K562 (cell line): Measurements from ENCODE around the gene SYT14. TPM values are rescaled to one million over a fixed set of nuclear protein-coding genes. Genes with fewer than 3 reads are reported as not detected.
"Not testable (repeated sequence)": the region's sequence is repeated elsewhere in the genome, so short reads cannot be mapped to it uniquely, and the experiment has no call there.

ENCODE experiments used
- ATAC-seq: fragments of 200-7000 bp; cut with Tn5 transposase; 3 replicates; pipeline ENCODE4 v1.9.1; 2020; ENCODE audit warnings: moderate library complexity
- BruUV-seq: library from RNA; stranded (reverse); fragments of 400-500 nt; replicated peaks from 2 replicates; lab custom pipeline; 2021; lab: Mats Ljungman, UMichigan
- CTCF ChIA-PET: fragments of 300-600 bp; formaldehyde crosslinking; extraction: SDS; loops from one replicate; lab custom pipeline; 2021; ENCODE audit warnings: low intra/inter-chr PET ratio; lab: Yijun Ruan, JAX
- POLR2A ChIA-PET: fragments of 300-600, 350-650 bp; sonication (Branson Sonifier 250); formaldehyde crosslinking; extraction: SDS; loops from one replicate; lab custom pipeline; 2021; ENCODE audit warnings: antibody characterized with exemption, inconsistent platforms; lab: Yijun Ruan, JAX
- DNase-seq, 4 experiments: peaks; one replicate each; pipeline versions ENCODE4 v3.0.0 to v3.0.0-alpha.2; 2011 to 2018; ENCODE audit warnings: low spot score in 3 of 4, mixed read lengths in 3 of 4; ENCODE audit errors: extremely low read depth in 1 of 4
- FAIRE-seq: peaks from 2 replicates; lab custom pipeline; 2011; peaks lifted over from hg19 to GRCh38; lab: Jason Lieb, UNC
- H2AFZ ChIP-seq: 2 replicates; pipeline ENCODE4 v1.6.0; 2011; ENCODE audit warnings: low read depth, low read length, control low read depth, inconsistent platforms
- H3K27ac ChIP-seq: fragments of 200-600 bp; 3 replicates; pipeline ENCODE4 v1.8.0; 2011; ENCODE audit warnings: low read depth, mild to moderate bottlenecking, control low read depth, inconsistent platforms, low read length, moderate library complexity, mixed read lengths; ENCODE audit errors: extremely low read depth
- H3K27me3 ChIP-seq, 2 experiments: fragments of 300-600 bp in 1 of 2; 2 replicates in 1 of 2; 3 replicates in 1 of 2; pipeline versions ENCODE4 v1.6.0 to v1.8.0; 2011; ENCODE audit warnings: inconsistent platforms in 2 of 2, low read length in 2 of 2, mild to moderate bottlenecking in 1 of 2, mixed read lengths in 1 of 2, moderate library complexity in 1 of 2; ENCODE audit not compliant: control insufficient read depth in 2 of 2, insufficient read depth in 2 of 2
- H3K36me3 ChIP-seq: fragments of 300-600 bp; 3 replicates; pipeline ENCODE4 v1.8.0; 2011; ENCODE audit warnings: mild to moderate bottlenecking, low read length, inconsistent platforms; ENCODE audit not compliant: control insufficient read depth, insufficient read depth
- H3K4me1 ChIP-seq, 2 experiments: fragments of 200-600 bp in 1 of 2; replicated peaks in 1 of 2; 2 replicates in 1 of 2; 3 replicates in 1 of 2; pipeline versions ENCODE4 v1.5.1 to v1.8.0; 2011; ENCODE audit warnings: inconsistent platforms in 2 of 2, low read length in 2 of 2, mild to moderate bottlenecking in 1 of 2, mixed read lengths in 1 of 2, moderate library complexity in 1 of 2; ENCODE audit not compliant: control insufficient read depth in 2 of 2, insufficient read depth in 2 of 2
- H3K4me2 ChIP-seq: 2 replicates; pipeline ENCODE4 v1.6.1; 2011; ENCODE audit warnings: low read length, control low read depth, inconsistent platforms, mixed read lengths; ENCODE audit not compliant: insufficient read depth
- H3K4me3 ChIP-seq: fragments of 200-600 bp; sonication (generic), shearing (Covaris generic); 2 replicates; pipeline ENCODE4 v1.5.1; 2016; ENCODE audit warnings: control low read depth, inconsistent platforms
- H3K79me2 ChIP-seq: fragments of 200-600 bp; 3 replicates; pipeline ENCODE4 v1.8.0; 2011; ENCODE audit warnings: low read length, inconsistent platforms; ENCODE audit not compliant: control insufficient read depth, insufficient read depth
- H3K9ac ChIP-seq, 2 experiments: 2 replicates each; pipeline versions ENCODE4 v1.6.0 to v1.6.1; 2011; ENCODE audit warnings: low read depth in 2 of 2, low read length in 2 of 2, control low read depth in 1 of 2, inconsistent platforms in 1 of 2, mild to moderate bottlenecking in 1 of 2, mixed read lengths in 1 of 2; ENCODE audit not compliant: insufficient read depth in 1 of 2
- H3K9me1 ChIP-seq: one replicate; pipeline ENCODE4 v1.6.0; 2011; ENCODE audit warnings: inconsistent platforms, mild to moderate bottlenecking, low read length, moderate library complexity; ENCODE audit not compliant: control insufficient read depth, insufficient read depth
- H3K9me3 ChIP-seq: replicated peaks from 2 replicates; pipeline ENCODE4 v1.5.1; 2011; ENCODE audit warnings: low read depth, low read length, inconsistent platforms; ENCODE audit not compliant: control insufficient read depth, insufficient read depth
- H4K20me1 ChIP-seq: replicated peaks from 2 replicates; pipeline ENCODE4 v1.6.1; 2011; ENCODE audit warnings: low read length, inconsistent platforms, mixed read lengths; ENCODE audit not compliant: control insufficient read depth, insufficient read depth
- TCF7L2 ChIP-seq: fragments of 150-350 bp; IDR thresholded peaks from 2 replicates; pipeline ENCODE4 v1.6.1; 2016; ENCODE audit warnings: low read depth, mild to moderate bottlenecking, low read length, moderate library complexity
- WGBS: fragments of 100-300 bp; shearing (Covaris generic); methylation state at CpG from one replicate; pipeline ENCODE4 v1.1.6; 2016; ENCODE audit warnings: low coverage, mixed read lengths; ENCODE audit not compliant: insufficient coverage; ENCODE audit errors: missing lambda C conversion rate; 5-methylcytosine and 5-hydroxymethylcytosine counted together
- in situ Hi-C: fragments of 300-500 bp; cut with MboI; formaldehyde crosslinking; loops from 4 replicates; pipeline ENCODE4 v1.15.0; 2018; ENCODE audit warnings: inconsistent platforms, mixed read lengths
- intact Hi-C: fragments of 100-400 bp; cut with micrococcal nuclease; formaldehyde crosslinking; loops from 2 replicates; pipeline ENCODE4 v1.14.2; 2022
- polyA plus RNA-seq, 8 experiments: library from polyadenylated mRNA; depleted of rRNA in 4 of 8; stranded (reverse) in 5 of 8; unstranded in 3 of 8; fragments of >200 nt; fragmentation: Nextera tagmentation in 2 of 8; fragmentation: Illumina TruSeq in 1 of 8; extraction: Ambion mirVana in 2 of 8; extraction: Trizol in 1 of 8; gene quantifications; 2 replicates each; pipeline versions ENCODE4 v1.2.1 to v1.2.3, GENCODE V29; 2011 to 2014; ENCODE audit warnings: inconsistent platforms in 1 of 8, missing spikeins in 1 of 8
- total RNA-seq, 7 experiments: library from RNA; depleted of rRNA in 6 of 7; stranded (reverse); fragments of >200 nt in 6 of 7; fragmentation: Illumina TruSeq in 2 of 7; extraction: Trizol in 2 of 7; gene quantifications; 2 replicates each; pipeline versions ENCODE4 v1.2.1 to v1.2.3, GENCODE V29; 2011 to 2021; ENCODE audit warnings: low replicate concordance in 1 of 7
- TF ChIP-seq, protein P1 (sequence below): fragments of 450-650 bp; IDR thresholded peaks from 2 replicates; pipeline ENCODE4 v1.6.1; 2016; ENCODE audit warnings: borderline replicate concordance

The SYT14 gene
- total and polyA plus RNA-seq, 9 of the 15 experiments (the other 6 are each of a cell fraction or from before 2014, with no cell fraction given) = 0.01 to 0.04 TPM; not detected in 7

DNA sequence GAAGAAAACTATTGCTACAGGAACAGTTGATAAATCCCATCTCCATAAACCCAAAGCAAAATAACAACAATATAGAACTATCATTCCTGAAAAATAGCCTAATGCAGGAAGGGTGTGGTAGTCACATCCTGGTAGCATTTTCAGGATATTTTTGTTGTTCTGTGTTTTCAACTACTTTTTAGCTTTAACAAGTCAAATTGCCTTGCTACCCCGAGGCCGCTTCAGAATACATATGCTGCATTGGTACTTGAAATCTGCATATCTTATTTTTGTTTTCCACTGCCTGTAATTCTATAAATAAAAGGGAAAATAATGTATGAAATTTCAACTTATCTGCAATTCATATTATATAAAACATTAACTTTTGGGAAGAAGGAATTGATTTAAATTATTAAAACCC lies 36.8 kb upstream of the SYT14 start (continued):
- TF ChIP-seq, protein P1, sequence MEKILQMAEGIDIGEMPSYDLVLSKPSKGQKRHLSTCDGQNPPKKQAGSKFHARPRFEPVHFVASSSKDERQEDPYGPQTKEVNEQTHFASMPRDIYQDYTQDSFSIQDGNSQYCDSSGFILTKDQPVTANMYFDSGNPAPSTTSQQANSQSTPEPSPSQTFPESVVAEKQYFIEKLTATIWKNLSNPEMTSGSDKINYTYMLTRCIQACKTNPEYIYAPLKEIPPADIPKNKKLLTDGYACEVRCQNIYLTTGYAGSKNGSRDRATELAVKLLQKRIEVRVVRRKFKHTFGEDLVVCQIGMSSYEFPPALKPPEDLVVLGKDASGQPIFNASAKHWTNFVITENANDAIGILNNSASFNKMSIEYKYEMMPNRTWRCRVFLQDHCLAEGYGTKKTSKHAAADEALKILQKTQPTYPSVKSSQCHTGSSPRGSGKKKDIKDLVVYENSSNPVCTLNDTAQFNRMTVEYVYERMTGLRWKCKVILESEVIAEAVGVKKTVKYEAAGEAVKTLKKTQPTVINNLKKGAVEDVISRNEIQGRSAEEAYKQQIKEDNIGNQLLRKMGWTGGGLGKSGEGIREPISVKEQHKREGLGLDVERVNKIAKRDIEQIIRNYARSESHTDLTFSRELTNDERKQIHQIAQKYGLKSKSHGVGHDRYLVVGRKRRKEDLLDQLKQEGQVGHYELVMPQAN = no peak
- TF ChIP-seq TCF7L2 = no peak

DNA sequence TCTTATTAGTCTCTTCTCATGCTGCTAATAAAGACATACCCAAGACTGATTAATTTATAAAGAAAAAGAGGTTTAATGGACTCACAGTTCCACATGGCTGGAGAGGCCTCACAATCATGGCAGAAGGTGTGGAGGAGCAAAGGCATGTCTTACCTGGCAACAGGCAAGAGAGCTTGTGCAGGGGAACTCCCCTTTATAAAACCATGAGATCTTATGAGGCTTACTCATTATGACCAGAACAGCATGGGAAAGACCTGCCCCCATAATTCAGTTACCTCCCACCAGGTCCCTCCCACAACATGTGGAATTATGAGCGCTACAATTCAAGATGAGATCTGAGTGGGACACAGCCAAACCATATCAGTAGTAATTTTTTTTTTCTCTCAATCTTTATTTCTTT lies 33.2 kb upstream of the SYT14 start:
- H3K79me2 ChIP-seq, H3K9ac ChIP-seq, DNase-seq, H3K9me1 ChIP-seq, H2AFZ ChIP-seq, H3K9me3 ChIP-seq, BruUV-seq, in situ Hi-C loops, intact Hi-C loops, H3K36me3 ChIP-seq, FAIRE-seq, H3K4me3 ChIP-seq, H3K4me1 ChIP-seq, H3K27ac ChIP-seq, H3K4me2 ChIP-seq, CTCF ChIA-PET, H4K20me1 ChIP-seq, H3K27me3 ChIP-seq, ATAC-seq: not testable (repeated sequence)
- POLR2A ChIA-PET = interaction anchor here (1.2 kb wide), 1 partner anchor 14 kb away, joined by 3 read pairs; no protein-coding TSS in a partner anchor
- 0% methylated on average over 1 of the region's 1 CpG for WGBS
